ENCODE measurements around the gene CUL4A. TPM values are rescaled to one million over a fixed set of nuclear protein-coding genes. Genes with fewer than 3 reads are reported as not detected.

Gene CUL4A
- total and polyA plus RNA-seq, 9 of the 15 experiments (the other 6 are each of a cell fraction or from before 2014, with no cell fraction given): 21.1 to 92.0 (median 63.2) TPM

DNA sequence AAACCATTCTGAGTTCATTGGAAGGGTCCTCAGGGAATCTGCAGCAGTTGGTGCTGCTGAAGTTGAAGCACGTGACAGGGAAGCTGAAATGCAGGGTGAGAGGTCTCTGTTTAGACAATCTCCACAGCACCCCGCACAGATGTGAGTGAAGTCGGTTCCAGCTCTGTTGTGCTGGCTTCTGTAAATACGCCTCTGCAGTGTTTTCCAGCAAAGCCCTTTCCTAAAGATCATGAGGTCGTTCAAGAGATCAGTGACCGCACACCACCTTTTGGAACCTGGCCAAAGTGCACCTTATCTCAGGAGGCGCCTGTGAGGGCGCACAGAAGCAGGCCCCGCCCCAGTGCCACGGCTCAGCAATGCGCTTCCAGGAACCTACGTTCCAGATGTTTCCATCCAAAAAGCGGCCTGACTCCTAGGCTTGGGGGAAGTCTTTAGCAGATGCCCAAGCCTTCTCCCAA is 10.8 kb downstream of the CUL4A start (continued):
- TF ChIP-seq, protein P1, sequence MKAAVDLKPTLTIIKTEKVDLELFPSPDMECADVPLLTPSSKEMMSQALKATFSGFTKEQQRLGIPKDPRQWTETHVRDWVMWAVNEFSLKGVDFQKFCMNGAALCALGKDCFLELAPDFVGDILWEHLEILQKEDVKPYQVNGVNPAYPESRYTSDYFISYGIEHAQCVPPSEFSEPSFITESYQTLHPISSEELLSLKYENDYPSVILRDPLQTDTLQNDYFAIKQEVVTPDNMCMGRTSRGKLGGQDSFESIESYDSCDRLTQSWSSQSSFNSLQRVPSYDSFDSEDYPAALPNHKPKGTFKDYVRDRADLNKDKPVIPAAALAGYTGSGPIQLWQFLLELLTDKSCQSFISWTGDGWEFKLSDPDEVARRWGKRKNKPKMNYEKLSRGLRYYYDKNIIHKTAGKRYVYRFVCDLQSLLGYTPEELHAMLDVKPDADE (conservative IDR thresholded peaks at IDR 0.05; ENCODE audit: control insufficient read depth, low read depth, low read length): 0 out of 2 replicates have a peak, but pooled peaks have one; percentile 45
- TF ChIP-seq, protein P2, sequence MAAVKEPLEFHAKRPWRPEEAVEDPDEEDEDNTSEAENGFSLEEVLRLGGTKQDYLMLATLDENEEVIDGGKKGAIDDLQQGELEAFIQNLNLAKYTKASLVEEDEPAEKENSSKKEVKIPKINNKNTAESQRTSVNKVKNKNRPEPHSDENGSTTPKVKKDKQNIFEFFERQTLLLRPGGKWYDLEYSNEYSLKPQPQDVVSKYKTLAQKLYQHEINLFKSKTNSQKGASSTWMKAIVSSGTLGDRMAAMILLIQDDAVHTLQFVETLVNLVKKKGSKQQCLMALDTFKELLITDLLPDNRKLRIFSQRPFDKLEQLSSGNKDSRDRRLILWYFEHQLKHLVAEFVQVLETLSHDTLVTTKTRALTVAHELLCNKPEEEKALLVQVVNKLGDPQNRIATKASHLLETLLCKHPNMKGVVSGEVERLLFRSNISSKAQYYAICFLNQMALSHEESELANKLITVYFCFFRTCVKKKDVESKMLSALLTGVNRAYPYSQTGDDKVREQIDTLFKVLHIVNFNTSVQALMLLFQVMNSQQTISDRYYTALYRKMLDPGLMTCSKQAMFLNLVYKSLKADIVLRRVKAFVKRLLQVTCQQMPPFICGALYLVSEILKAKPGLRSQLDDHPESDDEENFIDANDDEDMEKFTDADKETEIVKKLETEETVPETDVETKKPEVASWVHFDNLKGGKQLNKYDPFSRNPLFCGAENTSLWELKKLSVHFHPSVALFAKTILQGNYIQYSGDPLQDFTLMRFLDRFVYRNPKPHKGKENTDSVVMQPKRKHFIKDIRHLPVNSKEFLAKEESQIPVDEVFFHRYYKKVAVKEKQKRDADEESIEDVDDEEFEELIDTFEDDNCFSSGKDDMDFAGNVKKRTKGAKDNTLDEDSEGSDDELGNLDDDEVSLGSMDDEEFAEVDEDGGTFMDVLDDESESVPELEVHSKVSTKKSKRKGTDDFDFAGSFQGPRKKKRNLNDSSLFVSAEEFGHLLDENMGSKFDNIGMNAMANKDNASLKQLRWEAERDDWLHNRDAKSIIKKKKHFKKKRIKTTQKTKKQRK (IDR thresholded peaks at IDR 0.05; ENCODE audit: borderline replicate concordance, low read depth, low read length): no peak
- no peak for TF ChIP-seq TEAD1 (CRISPR knock-in tag; IDR thresholded peaks at IDR 0.05)
- TF ChIP-seq, protein P3, sequence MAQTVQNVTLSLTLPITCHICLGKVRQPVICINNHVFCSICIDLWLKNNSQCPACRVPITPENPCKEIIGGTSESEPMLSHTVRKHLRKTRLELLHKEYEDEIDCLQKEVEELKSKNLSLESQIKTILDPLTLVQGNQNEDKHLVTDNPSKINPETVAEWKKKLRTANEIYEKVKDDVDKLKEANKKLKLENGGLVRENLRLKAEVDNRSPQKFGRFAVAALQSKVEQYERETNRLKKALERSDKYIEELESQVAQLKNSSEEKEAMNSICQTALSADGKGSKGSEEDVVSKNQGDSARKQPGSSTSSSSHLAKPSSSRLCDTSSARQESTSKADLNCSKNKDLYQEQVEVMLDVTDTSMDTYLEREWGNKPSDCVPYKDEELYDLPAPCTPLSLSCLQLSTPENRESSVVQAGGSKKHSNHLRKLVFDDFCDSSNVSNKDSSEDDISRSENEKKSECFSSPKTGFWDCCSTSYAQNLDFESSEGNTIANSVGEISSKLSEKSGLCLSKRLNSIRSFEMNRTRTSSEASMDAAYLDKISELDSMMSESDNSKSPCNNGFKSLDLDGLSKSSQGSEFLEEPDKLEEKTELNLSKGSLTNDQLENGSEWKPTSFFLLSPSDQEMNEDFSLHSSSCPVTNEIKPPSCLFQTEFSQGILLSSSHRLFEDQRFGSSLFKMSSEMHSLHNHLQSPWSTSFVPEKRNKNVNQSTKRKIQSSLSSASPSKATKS (CRISPR knock-in tag; IDR thresholded peaks at IDR 0.05): no peak
- TF ChIP-seq, protein P4, sequence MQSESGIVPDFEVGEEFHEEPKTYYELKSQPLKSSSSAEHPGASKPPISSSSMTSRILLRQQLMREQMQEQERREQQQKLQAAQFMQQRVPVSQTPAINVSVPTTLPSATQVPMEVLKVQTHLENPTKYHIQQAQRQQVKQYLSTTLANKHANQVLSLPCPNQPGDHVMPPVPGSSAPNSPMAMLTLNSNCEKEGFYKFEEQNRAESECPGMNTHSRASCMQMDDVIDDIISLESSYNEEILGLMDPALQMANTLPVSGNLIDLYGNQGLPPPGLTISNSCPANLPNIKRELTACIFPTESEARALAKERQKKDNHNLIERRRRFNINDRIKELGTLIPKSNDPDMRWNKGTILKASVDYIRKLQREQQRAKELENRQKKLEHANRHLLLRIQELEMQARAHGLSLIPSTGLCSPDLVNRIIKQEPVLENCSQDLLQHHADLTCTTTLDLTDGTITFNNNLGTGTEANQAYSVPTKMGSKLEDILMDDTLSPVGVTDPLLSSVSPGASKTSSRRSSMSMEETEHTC (IDR thresholded peaks at IDR 0.05): peak; percentile 72; the same call in 1 of the 2 replicates
- TF ChIP-seq ZNF3 (CRISPR knock-in tag; IDR thresholded peaks at IDR 0.05): no peak
- no peak for TF ChIP-seq PRMT5 (CRISPR knock-in tag; IDR thresholded peaks at IDR 0.05)
- TF ChIP-seq ZNF77 (CRISPR knock-in tag; IDR thresholded peaks at IDR 0.05): no peak
- TF ChIP-seq ZNF274 (IDR thresholded peaks at IDR 0.05; ENCODE audit: borderline replicate concordance, low read depth, low read length): no peak
- no peak for TF ChIP-seq ZNF436 (CRISPR knock-in tag; IDR thresholded peaks at IDR 0.05)
- TF ChIP-seq TOE1 (IDR thresholded peaks at IDR 0.05; ENCODE audit: borderline replicate concordance): peak; percentile 62; the same call in 1 of the 2 replicates
- no peak for TF ChIP-seq TOE1 (CRISPR knock-in tag; IDR thresholded peaks at IDR 0.05; ENCODE audit: borderline replicate concordance, low read depth)
- no peak for TF ChIP-seq ZNF282 (CRISPR knock-in tag; IDR thresholded peaks at IDR 0.05)
- TF ChIP-seq RAD21 (CRISPR knock-in tag; conservative IDR thresholded peaks at IDR 0.05 in 1 of 2, IDR thresholded peaks at IDR 0.05 in 1 of 2): 0 out of 4 replicates have a peak, but pooled peaks of 1 of the 2 experiments have one; percentile 2
- TF ChIP-seq ZFX (CRISPR knock-in tag; IDR thresholded peaks at IDR 0.05): 0 out of 2 replicates have a peak, but pooled peaks have one; percentile 34
- no peak for TF ChIP-seq ZKSCAN1 (IDR thresholded peaks at IDR 0.05; ENCODE audit: low read depth, low read length)

Measured in K562 (cell line).